Measurements from ENCODE around the gene GPC1. TPM values are rescaled to one million over a fixed set of nuclear protein-coding genes. Genes with fewer than 3 reads are reported as not detected.

GPC1 gene
- total and polyA plus RNA-seq, 2 donors (not counting 3 experiments of a cell fraction or from before 2014, with no cell fraction given) = 9.6 to 31.1 TPM

GRCh38 chr2:240392084-240392947 lies 43.1 kb upstream of the GPC1 start:
- no peak overlapping the region for H2AFZ ChIP-seq (ENCODE audit: low read depth, low read length)
- H3K27me3 ChIP-seq (ENCODE audit: control insufficient read depth in 2 of 2, insufficient read depth in 2 of 2, low read length in 2 of 2) = no peaks in the 10 kb centered on the region
- no peak overlapping the region for H3K27ac ChIP-seq (ENCODE audit: insufficient read depth, low read depth, low read length)
- BruUV-seq (replicated peaks) = no TSS peak
- no peaks in the 10 kb centered on the region for H3K9me1 ChIP-seq (replicated peaks; ENCODE audit: control insufficient read depth, extremely low read depth, insufficient read depth, low read length)
- dilution Hi-C loops (cut with MboI; ENCODE audit: extremely low pct_ligation_motif_present, low sequenced_read_pairs) = no loop called here
- H3K9me3 ChIP-seq (replicated peaks; ENCODE audit: control insufficient read depth, insufficient read depth, low read length) = no peaks in the 10 kb centered on the region
- no peak for FAIRE-seq
- no peak overlapping the region for H3K4me3 ChIP-seq (replicated peaks in 1 of 3; ENCODE audit: insufficient read depth in 1 of 3, low read depth in 1 of 3, low read length in 3 of 3)
- CTCF ChIA-PET = no interaction called here
- peaks cover 7% of the 10 kb centered on the region for H3K4me1 ChIP-seq (ENCODE audit: control insufficient read depth, extremely low read depth, insufficient read depth, low read length)
- no peaks in the 10 kb centered on the region for H4K20me1 ChIP-seq (replicated peaks; ENCODE audit: control insufficient read depth, extremely low read depth, insufficient read depth, low read length)
- intact Hi-C loops (cut with micrococcal nuclease) = no loop called here
- H3K4me2 ChIP-seq (ENCODE audit: insufficient read depth, low read length) = no peak overlapping the region
- POLR2A ChIA-PET = no interaction called here
- no peaks in the 10 kb centered on the region for H3K36me3 ChIP-seq (ENCODE audit: control insufficient read depth in 2 of 2, extremely low read depth in 1 of 2, insufficient read depth in 2 of 2, low read length in 2 of 2)
- TF ChIP-seq MYC (IDR thresholded peaks at IDR 0.05; ENCODE audit: low read depth, low read length) (no peak), POLR2AphosphoS5 (IDR thresholded peaks at IDR 0.05; ENCODE audit: insufficient read depth, low read depth, low read length) (no peak), JUN (IDR thresholded peaks at IDR 0.05; ENCODE audit: borderline replicate concordance, insufficient read depth, insufficient read length, low read depth) (no peak), POLR2A (IDR thresholded peaks at IDR 0.05; ENCODE audit: low read depth, low read length) (no peak), MAX (IDR thresholded peaks at IDR 0.05; ENCODE audit: insufficient read depth, insufficient read length) (no peak), EZH2 (IDR thresholded peaks at IDR 0.05; ENCODE audit: borderline replicate concordance, low read depth, low read length, severe bottlenecking) (no peak), GATA2 (IDR thresholded peaks at IDR 0.05; ENCODE audit: insufficient read depth, insufficient read length, low read depth, low read length) (no peak), CTCF (IDR thresholded peaks at IDR 0.05; ENCODE audit: extremely low read depth in 1 of 2, insufficient read depth in 1 of 2, low read depth in 1 of 2, low read length in 2 of 2) (no peak), FOS (IDR thresholded peaks at IDR 0.05; ENCODE audit: borderline replicate concordance, insufficient read depth, low read length) (no peak)
- H3K79me2 ChIP-seq (ENCODE audit: control insufficient read depth, insufficient read depth, low read length) = no peaks in the 10 kb centered on the region
- H3K9ac ChIP-seq (replicated peaks; ENCODE audit: extremely low read depth, insufficient read depth, low read length) = no peak overlapping the region
- no peak for DNase-seq (ENCODE audit: low read depth, low spot score)
